B cell (primary cell): ENCODE measurements around the gene KPNA4. TPM values are rescaled to one million over a fixed set of nuclear protein-coding genes. Genes with fewer than 3 reads are reported as not detected.

Source experiments
- ATAC-seq: fragments of 200-7000 bp; cut with Tn5 transposase; one replicate; pipeline ENCODE4 v1.10.0; 2021; ENCODE audit warnings: low read depth, mild to moderate bottlenecking, moderate number of reproducible peaks, moderate library complexity
- CTCF ChIA-PET: fragments of 350-600 bp; sonication (Branson Sonifier 250); formaldehyde crosslinking; loops from one replicate; lab custom pipeline; 2021; ENCODE audit warnings: antibody characterized with exemption, inconsistent platforms; lab: Charles Lee
- POLR2A ChIA-PET: fragments of 350-600 bp; sonication (Branson Sonifier 250); formaldehyde crosslinking; loops from one replicate; lab custom pipeline; 2021; ENCODE audit warnings: antibody characterized with exemption; lab: Charles Lee
- DNase-seq: peaks from one replicate; pipeline ENCODE4 v3.0.0; 2013
- H2AFZ ChIP-seq: 2 replicates; pipeline ENCODE4 v1.6.1; 2012; ENCODE audit warnings: mild to moderate bottlenecking, low read depth, low read length; ENCODE audit not compliant: insufficient read depth, poor library complexity, severe bottlenecking
- H3K27ac ChIP-seq, 2 donors: 1 replicate in 1 of 2; 2 replicates in 1 of 2; pipeline ENCODE4 v1.5.1; 2012 to 2013; ENCODE audit warnings: low read length in 2 of 2, mild to moderate bottlenecking in 2 of 2, moderate library complexity in 1 of 2
- H3K27me3 ChIP-seq, 4 experiments: fragments of 200-600 bp in 1 of 4; sonication (generic) in 1 of 4; replicated peaks in 1 of 4; 1 replicate in 2 of 4; 2 replicates in 2 of 4; pipeline versions ENCODE4 v1.6.1 to v1.7.0; 2013 to 2016; ENCODE audit warnings: low read length in 3 of 4, mild to moderate bottlenecking in 2 of 4, mixed read lengths in 1 of 4, moderate library complexity in 1 of 4; ENCODE audit not compliant: insufficient read depth in 4 of 4, control insufficient read depth in 3 of 4; ENCODE audit errors: control extremely low read depth in 1 of 4
- H3K36me3 ChIP-seq, 2 experiments: replicated peaks in 1 of 2; 1 replicate in 1 of 2; 2 replicates in 1 of 2; pipeline versions ENCODE4 v1.6.1 to v1.7.1; 2013; ENCODE audit warnings: low read length in 1 of 2; ENCODE audit not compliant: insufficient read depth in 2 of 2, control insufficient read depth in 1 of 2; ENCODE audit errors: control extremely low read depth in 1 of 2, extremely low read depth in 1 of 2
- H3K4me1 ChIP-seq, 2 donors: fragments of 200-600 bp in 1 of 2; sonication (generic) in 1 of 2; 1 replicate in 1 of 2; 2 replicates in 1 of 2; pipeline versions ENCODE4 v1.5.1 to v1.6.1; 2013 to 2017; ENCODE audit warnings: low read length in 2 of 2; ENCODE audit not compliant: control insufficient read depth in 2 of 2, insufficient read depth in 2 of 2
- H3K4me2 ChIP-seq: replicated peaks from 2 replicates; pipeline ENCODE3; 2012; ENCODE audit warnings: mild to moderate bottlenecking, low read depth, low read length; ENCODE audit not compliant: poor library complexity, severe bottlenecking
- H3K4me3 ChIP-seq, 5 experiments: fragments of 200-600 bp in 1 of 5; sonication (generic) in 1 of 5; 1 replicate in 3 of 5; 2 replicates in 2 of 5; pipeline versions ENCODE4 v1.5.1 to v1.7.0; 2011 to 2016; ENCODE audit warnings: low read length in 4 of 5, mild to moderate bottlenecking in 4 of 5, low read depth in 2 of 5, control low read depth in 1 of 5, moderate library complexity in 1 of 5; ENCODE audit not compliant: insufficient read depth in 1 of 5; ENCODE audit errors: control extremely low read depth in 1 of 5, extremely low read depth in 1 of 5
- H3K79me2 ChIP-seq: fragments of 200-600 bp; sonication (generic); one replicate; pipeline ENCODE4 v1.6.0; 2016; ENCODE audit warnings: low read length; ENCODE audit not compliant: control insufficient read depth, insufficient read depth
- H3K9ac ChIP-seq: fragments of 200-600 bp; sonication (generic); 2 replicates; pipeline ENCODE4 v1.6.1; 2017; ENCODE audit warnings: mild to moderate bottlenecking, low read length, moderate library complexity
- H3K9me3 ChIP-seq, 3 donors: one replicate each; pipeline versions ENCODE4 v1.6.1 to v1.7.1; 2013; ENCODE audit warnings: low read length in 2 of 3; ENCODE audit not compliant: control insufficient read depth in 2 of 3, insufficient read depth in 1 of 3; ENCODE audit errors: control extremely low read depth in 1 of 3
- H4K20me1 ChIP-seq: 2 replicates; pipeline ENCODE4 v1.6.0; 2012; ENCODE audit warnings: mild to moderate bottlenecking, low read length; ENCODE audit not compliant: insufficient read depth, control insufficient read depth, poor library complexity, severe bottlenecking
- H3K27ac Mint-ChIP-seq: one replicate; pipeline ENCODE4 v1.8.0; 2021; ENCODE audit warnings: mixed read lengths
- H3K27me3 Mint-ChIP-seq: one replicate; pipeline ENCODE4 v1.8.0; 2021; ENCODE audit warnings: mixed read lengths
- H3K4me1 Mint-ChIP-seq: one replicate; pipeline ENCODE4 v1.8.0; 2021; ENCODE audit warnings: mixed read lengths
- H3K4me3 Mint-ChIP-seq: one replicate; pipeline ENCODE4 v1.8.0; 2021; ENCODE audit warnings: mixed read lengths
- H3K9me3 Mint-ChIP-seq: one replicate; pipeline ENCODE4 v1.8.0; 2022; ENCODE audit warnings: mixed read lengths; ENCODE audit not compliant: insufficient read depth
- CTCF ChIP-seq: fragments of 200-600 bp; IDR thresholded peaks from one replicate; pipeline ENCODE4 v1.8.0; 2022; ENCODE audit warnings: antibody characterized with exemption, mild to moderate bottlenecking
- EZH2 ChIP-seq: IDR thresholded peaks from 2 replicates; pipeline ENCODE4 v1.6.1; 2012; ENCODE audit warnings: borderline replicate concordance, low read depth, mild to moderate bottlenecking, moderate library complexity, low read length; ENCODE audit not compliant: insufficient read depth, poor library complexity, severe bottlenecking
- WGBS: methylation state at CpG from one replicate; pipeline ENCODE4 v1.1.5; 2013; ENCODE audit warnings: missing lambda C conversion rate; ENCODE audit not compliant: insufficient coverage; 5-methylcytosine and 5-hydroxymethylcytosine counted together
- intact Hi-C: fragments of 100-400 bp; cut with micrococcal nuclease; formaldehyde crosslinking; loops from one replicate; pipeline ENCODE4 v1.10.0; 2022
- polyA plus RNA-seq: library from polyadenylated mRNA; depleted of rRNA; stranded (reverse); fragments of >200 nt; gene quantifications from 2 replicates; pipeline ENCODE4 v1.2.3, GENCODE V29; 2012
- total RNA-seq, 2 donors: library from RNA; stranded (reverse); fragments of 120-200 nt in 1 of 2; gene quantifications; 1 replicate in 1 of 2; 2 replicates in 1 of 2; pipeline versions ENCODE4 v1.2.3 to v1.2.4, GENCODE V29; 2013 to 2022

Gene KPNA4
- total and polyA plus RNA-seq, 2 donors (not counting 1 experiment from before 2014, with no cell fraction given): 9.6 to 55.1 TPM

DNA sequence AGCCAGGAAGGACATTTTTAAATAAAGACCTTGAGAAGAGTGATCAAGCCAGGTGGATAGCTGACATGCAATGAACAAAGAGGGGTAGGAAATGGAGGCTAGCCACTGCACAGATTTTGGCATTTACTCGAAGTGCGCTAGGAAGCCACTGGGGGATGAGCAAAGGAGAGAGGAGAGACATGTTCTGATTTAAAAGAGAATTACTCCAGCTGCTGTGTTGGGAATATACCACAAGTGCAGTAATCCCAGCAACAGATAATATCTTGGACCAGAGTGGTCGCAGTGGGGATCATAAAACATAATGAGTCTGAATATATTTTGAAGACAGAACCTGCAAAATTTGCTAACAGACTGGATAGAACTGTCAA lies 19.9 kb downstream of the KPNA4 start:
- H3K9ac ChIP-seq: no peak overlapping the region
- Mint-ChIP-seq H3K27me3 (no peaks in the 10 kb centered on the region), H3K4me1 (peaks cover 60% of the 10 kb centered on the region), H3K4me3 (no peak overlapping the region), H3K9me3 (no peaks in the 10 kb centered on the region), H3K27ac (no peak overlapping the region)
- peaks cover 95% of the 10 kb centered on the region for H3K79me2 ChIP-seq
- peaks cover 4 to 13% of the 10 kb centered on the region in 2 donors for H3K4me1 ChIP-seq
- 83% methylated on average over 2 of the region's 3 CpGs for WGBS
- no peak for TF ChIP-seq EZH2
- no peak for TF ChIP-seq CTCF
- intact Hi-C loops: no loop called here
- ChIA-PET POLR2A (no interaction called here), CTCF (no interaction called here)
- H3K4me2 ChIP-seq: no peak overlapping the region
- H3K9me3 ChIP-seq: peaks cover 0 to 5% (median 0%) of the 10 kb centered on the region in 3 donors
- no peak for ATAC-seq
- no peak overlapping the region for H2AFZ ChIP-seq
- no peak for DNase-seq
- no peak overlapping the region for H3K4me3 ChIP-seq
- H3K27me3 ChIP-seq: no peaks in the 10 kb centered on the region
- H4K20me1 ChIP-seq: peaks cover 91% of the 10 kb centered on the region
- no peaks in the 10 kb centered on the region for H3K36me3 ChIP-seq
- H3K27ac ChIP-seq: no peak overlapping the region

- Histone ChIP-seq H3K9ac (no peak overlapping the region), H3K9me3 (peaks cover 0 to 4% (median 0%) of the 10 kb centered on the region in 3 donors), H3K4me3 (no peak overlapping the region), H3K79me2 (peaks cover 95% of the 10 kb centered on the region), H3K4me1 (peaks cover 4 to 13% of the 10 kb centered on the region in 2 donors), H3K27me3 (no peaks in the 10 kb centered on the region), H4K20me1 (peaks cover 91% of the 10 kb centered on the region), H3K36me3 (no peaks in the 10 kb centered on the region), H2AFZ (no peak overlapping the region), H3K4me2 (no peak overlapping the region), H3K27ac (no peak overlapping the region)
- ChIA-PET POLR2A (no interaction called here), CTCF (no interaction called here)
- Mint-ChIP-seq H3K27ac (no peak overlapping the region), H3K4me3 (no peak overlapping the region), H3K27me3 (no peaks in the 10 kb centered on the region), H3K9me3 (no peaks in the 10 kb centered on the region), H3K4me1 (peaks cover 59% of the 10 kb centered on the region)
- TF ChIP-seq CTCF (no peak), EZH2 (no peak)
- intact Hi-C loops: no loop called here
- ATAC-seq: no peak
- no CpG with 5 or more reads among the region's 2 CpGs for WGBS
- no peak for DNase-seq
Observed at GRCh38 chr3:160544844-160545503, 20.4 kb downstream of the KPNA4 start.
